Effector CD8-positive, alpha-beta T cell (primary cell): Measurements from ENCODE around the gene FAM234B.
"Not testable (repeated sequence)": the region's sequence is repeated elsewhere in the genome, so short reads cannot be mapped to it uniquely, and the experiment has no call there.

Experiments
- DNase-seq: peaks from one replicate; lab custom pipeline; 2025; lab: John Stamatoyannopoulos, UW

The FAM234B gene

DNA sequence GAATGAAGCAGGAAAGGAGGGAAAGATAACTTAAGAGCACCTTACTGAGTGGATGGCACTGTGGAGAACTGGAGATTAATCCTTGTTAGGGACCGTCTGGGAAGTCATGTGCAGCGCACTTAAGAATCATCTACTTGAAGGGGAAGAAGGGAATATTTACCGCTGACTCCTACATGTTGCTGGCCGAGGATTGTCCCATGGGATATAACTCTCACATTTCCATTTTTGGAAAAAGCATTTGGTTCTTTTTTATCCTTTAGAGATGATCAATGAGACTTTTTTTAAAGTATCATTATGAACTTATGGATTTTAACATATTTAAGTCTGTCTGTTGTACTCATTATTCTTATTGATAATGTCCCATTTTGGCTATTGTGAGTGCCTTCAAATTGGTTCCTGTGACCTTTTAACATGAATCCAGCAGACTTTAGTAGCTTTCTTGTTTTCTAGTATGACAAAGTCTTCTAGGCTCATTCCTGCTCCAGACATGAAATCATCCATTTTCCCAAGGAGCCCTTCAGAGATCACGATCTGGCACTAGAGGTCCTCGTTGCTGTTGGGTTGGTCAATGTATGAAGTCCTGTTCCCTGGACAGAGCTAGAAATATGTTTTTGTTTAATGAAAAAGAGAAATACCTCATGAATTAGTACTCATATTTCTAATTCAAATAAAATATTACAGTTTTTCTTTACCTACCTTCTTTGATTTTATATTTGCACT, 20.2 kb upstream of the FAM234B start:
- no peak for DNase-seq

- DNase-seq, result no peak
These were observed 19.7 kb upstream of the FAM234B start for GRCh38 chr12:13024531-13024916.

GRCh38 chr12:13026286-13026685, 17.9 kb upstream of the FAM234B start:
- DNase-seq, result no peak

GRCh38 chr12:13027032-13027431, 17.1 kb upstream of the FAM234B start:
- no peak for DNase-seq

GRCh38 chr12:13027508-13027907, 16.7 kb upstream of the FAM234B start:
- DNase-seq, result no peak

GRCh38 chr12:13028825-13029570, 15.2 kb upstream of the FAM234B start:
- DNase-seq, result no peak

GRCh38 chr12:13030541-13031291, 13.5 kb upstream of the FAM234B start:
- no peak for DNase-seq

DNA sequence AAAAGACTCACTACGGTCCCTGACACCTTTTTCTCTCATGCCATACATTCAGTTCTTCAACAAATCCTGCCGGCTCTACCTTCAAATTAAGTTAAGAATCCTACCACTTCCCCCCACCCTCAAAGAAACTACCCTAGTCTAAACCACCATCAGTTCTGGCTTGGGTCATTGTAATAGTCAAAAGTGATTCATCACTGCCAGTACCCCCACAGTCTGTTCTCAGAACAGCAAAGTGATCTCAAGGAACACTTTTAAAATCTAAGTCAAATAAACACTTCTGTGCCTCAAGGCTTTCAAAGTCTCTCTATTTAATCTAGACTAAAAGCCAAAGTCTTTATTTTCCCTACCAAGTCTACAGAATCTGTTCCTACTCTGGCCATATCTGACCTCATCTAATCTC, 12.0 kb upstream of the FAM234B start:
- DNase-seq, result no peak

DNA sequence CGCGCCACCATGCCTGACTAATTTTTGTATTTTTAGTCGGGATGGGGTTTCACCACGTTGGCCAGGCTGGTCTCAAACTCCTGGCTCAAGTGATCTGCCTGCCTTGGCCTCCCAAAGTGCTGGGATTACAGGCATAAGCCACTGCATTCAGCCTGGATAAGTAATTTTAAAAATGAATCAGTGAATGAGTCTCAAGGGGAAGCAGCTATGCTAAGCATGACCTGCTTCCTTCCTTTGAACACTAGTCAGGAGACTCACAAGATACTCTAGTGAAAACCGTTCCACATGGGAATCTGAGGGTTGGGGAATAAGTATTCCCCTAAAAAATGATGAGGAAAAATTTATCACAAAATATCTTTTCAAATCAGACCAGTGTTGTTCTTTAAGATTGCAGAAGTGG, 10.7 kb upstream of the FAM234B start:
- no peak for DNase-seq

- not testable (repeated sequence) for DNase-seq
These were observed 8.8 kb upstream of the FAM234B start for GRCh38 chr12:13035335-13035734.

- DNase-seq, result no peak
These were observed 7.3 kb upstream of the FAM234B start for GRCh38 chr12:13036881-13037280.

GRCh38 chr12:13038491-13039161, 5.6 kb upstream of the FAM234B start:
- no peak for DNase-seq

DNA sequence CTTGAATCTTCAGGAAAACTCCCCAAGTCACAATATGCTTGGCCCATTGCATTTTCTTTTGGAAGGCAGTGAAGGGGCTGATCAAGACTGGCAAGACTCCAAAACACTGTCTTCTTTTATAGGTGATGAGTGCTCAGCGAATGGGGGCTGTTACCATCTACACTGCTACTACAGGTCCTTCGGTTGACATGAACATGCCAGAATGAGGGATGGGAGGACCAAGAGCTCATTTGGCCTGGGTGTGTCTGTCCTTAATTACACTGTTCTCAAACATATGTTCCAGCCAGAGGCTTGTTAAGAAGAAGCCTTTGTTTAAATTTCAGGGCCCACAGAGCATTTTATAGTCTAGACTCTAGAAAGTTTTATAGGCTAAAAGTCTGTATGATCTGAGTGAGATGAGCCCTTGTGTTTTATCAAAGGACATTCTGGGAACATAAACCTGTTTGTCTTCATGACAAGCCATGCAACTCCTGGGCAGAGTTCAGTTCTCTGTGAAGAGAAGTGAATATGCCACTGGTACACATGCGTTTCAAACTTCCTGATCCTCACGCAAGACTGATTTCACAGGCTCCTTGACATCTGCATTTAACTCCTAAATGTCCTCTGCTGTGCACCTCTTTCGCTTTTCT, 4.7 kb upstream of the FAM234B start:
- no peak for DNase-seq

- no peak for DNase-seq
These were observed 3.0 kb upstream of the FAM234B start for GRCh38 chr12:13041224-13041623.

- no peak for DNase-seq
These were observed 1.4 kb upstream of the FAM234B start for GRCh38 chr12:13042666-13043230.

DNA sequence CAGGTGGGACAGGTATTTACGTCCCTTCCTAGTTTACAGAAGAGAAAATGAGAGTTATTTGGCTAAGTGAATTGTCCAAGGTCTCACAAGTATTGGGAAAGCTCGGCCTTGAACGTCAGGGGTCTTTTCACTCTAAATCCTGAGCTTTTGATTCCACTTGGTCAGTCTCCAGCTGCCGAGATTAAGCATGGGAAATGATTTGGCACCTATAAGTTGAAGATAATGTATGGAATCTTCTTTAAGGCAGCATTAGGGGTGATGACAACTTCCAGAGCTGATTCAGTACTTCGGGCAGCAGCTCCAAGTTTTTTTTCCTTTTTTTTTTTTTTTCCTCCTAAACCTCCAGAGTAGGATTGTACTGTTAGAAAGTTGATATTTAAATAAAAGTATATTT, 722 bp downstream of the FAM234B start:
- no peak for DNase-seq

- no peak for DNase-seq
These were observed 1.6 kb downstream of the FAM234B start for GRCh38 chr12:13045816-13046215.

DNA sequence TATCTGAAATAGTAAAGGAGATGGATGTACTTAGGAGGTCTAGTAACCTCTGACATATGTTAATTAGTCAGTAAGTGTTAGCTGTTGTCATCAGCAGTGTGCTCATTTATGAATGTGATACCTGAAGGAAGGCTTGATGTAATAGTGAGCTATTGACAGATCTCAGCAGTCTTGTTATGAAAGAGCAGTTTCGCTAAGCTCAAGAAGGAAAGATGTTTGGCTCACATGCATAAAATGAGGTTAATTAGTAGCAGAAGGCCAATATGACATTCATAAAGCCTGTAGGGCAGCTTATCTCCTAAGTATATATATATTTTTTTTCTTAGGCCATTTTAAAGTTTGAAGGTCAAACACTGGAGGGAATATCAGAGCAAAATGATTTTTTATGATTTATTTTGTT, 2.8 kb downstream of the FAM234B start:
- DNase-seq, result no peak

GRCh38 chr12:13049816-13050215, 5.6 kb downstream of the FAM234B start:
- DNase-seq, result no peak

- DNase-seq, result no peak
These were observed 8.2 kb downstream of the FAM234B start for GRCh38 chr12:13052421-13052820.

GRCh38 chr12:13053617-13054016, 9.4 kb downstream of the FAM234B start:
- not testable (repeated sequence) for DNase-seq
